Amygdala (tissue), 56 donors: Measurements from ENCODE around the gene COQ3.

Experiments
- DNase-seq, 56 donors: peaks; one replicate each; lab custom pipeline; 2025; lab: John Stamatoyannopoulos, UW

COQ3 gene

GRCh38 chr6:99393698-99394531, at the start of gene COQ3:
Gene COQ3 (minus strand): TSS chr6:99394195. CDS start chr6:99394179, 16 bp downstream.
- DNase-seq, result peak in 53 of 56 donors; percentile 14 to 83 (median 61)

- peak in 1 of 56 donors; percentile 16 for DNase-seq
Observed at GRCh38 chr6:99434702-99435530, 40.9 kb upstream of the COQ3 start.

GRCh38 chr6:99432877-99433276, 38.9 kb upstream of the COQ3 start:
- DNase-seq, result no peak

GRCh38 chr6:99431901-99432300, 37.9 kb upstream of the COQ3 start:
- no peak for DNase-seq

GRCh38 chr6:99427988-99428387, 34.0 kb upstream of the COQ3 start:
- no peak for DNase-seq

GRCh38 chr6:99426451-99426757, 32.4 kb upstream of the COQ3 start:
- DNase-seq, result no peak

- peak in 55 of 56 donors; percentile 39 to 95 (median 81) for DNase-seq
Observed at GRCh38 chr6:99425647-99426450, 31.9 kb upstream of the COQ3 start.

- peak; percentile 55 to 99 (median 87) for DNase-seq
Observed at GRCh38 chr6:99424761-99425646, 31.0 kb upstream of the COQ3 start, which contains the start of gene PNISR. Gene PNISR (minus strand): TSS chr6:99425308. CDS start chr6:99414659, 10,649 bp downstream.

GRCh38 chr6:99424022-99424421, 30.0 kb upstream of the COQ3 start:
- no peak for DNase-seq

- no peak for DNase-seq
Observed at GRCh38 chr6:99422912-99423311, 28.9 kb upstream of the COQ3 start.

- DNase-seq, result no peak
Observed at GRCh38 chr6:99416892-99417767, 23.1 kb upstream of the COQ3 start.

GRCh38 chr6:99416226-99416625, 22.2 kb upstream of the COQ3 start:
- no peak for DNase-seq

GRCh38 chr6:99415446-99415845, 21.5 kb upstream of the COQ3 start:
- DNase-seq, result no peak

GRCh38 chr6:99412065-99412464, 18.1 kb upstream of the COQ3 start:
- peak in 16 of 56 donors; percentile 0 to 58 (median 18) for DNase-seq

GRCh38 chr6:99409672-99410071, 15.7 kb upstream of the COQ3 start:
- DNase-seq, result peak in 1 of 56 donors; percentile 48

GRCh38 chr6:99407076-99407475, 13.1 kb upstream of the COQ3 start:
- no peak for DNase-seq

- DNase-seq, result no peak
Observed at GRCh38 chr6:99402448-99402847, 8.5 kb upstream of the COQ3 start.

- DNase-seq, result no peak
Observed at GRCh38 chr6:99397287-99397686, 3.3 kb upstream of the COQ3 start.

- DNase-seq, result no peak
Observed at GRCh38 chr6:99393366-99393697, 663 bp downstream of the COQ3 start.
